Right renal cortex interstitium (tissue), 3 donors: ENCODE measurements around the gene TNRC6C. TPM values are rescaled to one million over a fixed set of nuclear protein-coding genes. Genes with fewer than 3 reads are reported as not detected.
A peak's percentile ranks its signal among the peaks of the same experiment; 100 is the strongest.
"Not testable (repeated sequence)": the region's sequence is repeated elsewhere in the genome, so short reads cannot be mapped to it uniquely, and the experiment has no call there.

Experiments
- DNase-seq, 3 donors: peaks; one replicate each; pipeline ENCODE4 v3.0.0-alpha.2; 2013; ENCODE audit warnings: low read depth in 3 of 3, low spot score in 2 of 3
- polyA plus RNA-seq, 3 donors: library from polyadenylated mRNA; unstranded; fragments of 120-200 nt; gene quantifications; one replicate each; pipeline ENCODE4 v1.2.1, GENCODE V29; 2013; ENCODE audit not compliant: insufficient read length in 3 of 3

Gene TNRC6C
- polyA plus RNA-seq, 3 donors: 12.6 to 13.6 (median 12.8) TPM

GRCh38 chr17:77959926-77960521, 1.5 kb downstream of the TNRC6C start:
- peak in 2 of 3 donors; percentile 33 to 39 for DNase-seq

- no peak for DNase-seq
Measured at GRCh38 chr17:77961741-77962140, 3.2 kb downstream of the TNRC6C start.

DNA sequence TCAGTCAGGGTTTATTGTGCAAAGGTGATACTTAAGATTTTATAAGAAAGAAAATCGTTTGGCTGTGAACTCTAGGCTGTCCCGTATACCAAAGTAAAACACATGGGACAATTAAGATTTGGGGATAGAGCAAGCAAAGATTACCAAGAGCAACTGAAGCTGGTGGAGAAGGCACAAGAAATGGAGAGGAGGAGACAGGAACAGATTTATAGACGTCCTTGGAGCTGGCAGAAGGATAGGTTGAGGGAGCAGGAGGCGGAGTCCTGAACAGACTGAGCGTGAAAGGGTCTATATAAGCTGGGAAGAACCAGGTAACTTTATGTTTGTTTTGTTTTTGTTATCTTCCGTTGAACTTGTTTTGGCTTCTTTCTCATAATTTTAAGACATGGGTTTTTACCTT, 3.8 kb downstream of the TNRC6C start:
- no peak for DNase-seq

DNA sequence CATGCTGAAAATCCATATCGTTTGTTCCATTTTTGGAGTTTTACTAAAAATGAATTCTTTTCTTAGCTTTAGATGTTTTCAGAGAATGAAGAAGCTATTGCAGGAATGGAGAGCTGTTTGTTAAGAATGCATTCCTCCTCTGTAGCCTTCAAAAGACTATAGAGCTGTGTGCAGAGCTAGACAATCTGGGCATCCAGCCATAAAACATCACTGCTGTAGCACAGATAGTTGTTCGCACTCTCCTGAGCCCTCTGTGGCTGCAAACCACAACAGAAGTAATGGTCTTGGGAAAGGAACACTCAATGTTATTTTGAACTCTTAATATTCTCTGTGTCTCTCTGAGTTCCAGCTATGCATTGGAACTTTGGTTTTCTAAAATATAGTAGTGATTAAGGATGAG, 4.9 kb downstream of the TNRC6C start:
- DNase-seq: peak in 1 of 3 donors; percentile 35

GRCh38 chr17:77965352-77965751, 6.8 kb downstream of the TNRC6C start:
- DNase-seq: no peak

DNA sequence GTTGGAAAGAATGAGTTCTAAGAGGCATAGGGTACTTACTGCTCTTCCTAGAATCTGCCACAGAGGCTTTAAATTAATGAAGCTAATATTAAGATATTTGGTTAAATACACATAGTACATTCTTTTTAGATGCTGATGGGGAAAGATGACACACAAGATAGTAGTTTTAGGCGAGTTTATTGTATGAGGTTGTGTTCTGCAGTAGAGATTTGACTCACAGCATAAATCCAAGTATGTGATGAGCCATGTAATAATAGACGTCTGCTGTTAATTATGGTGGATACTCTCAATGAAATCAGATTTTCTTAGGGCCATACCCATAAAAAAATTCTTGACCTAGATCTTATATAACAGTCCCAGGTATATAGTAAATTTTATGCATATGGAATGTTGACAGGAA, 8.0 kb downstream of the TNRC6C start:
- no peak for DNase-seq

DNA sequence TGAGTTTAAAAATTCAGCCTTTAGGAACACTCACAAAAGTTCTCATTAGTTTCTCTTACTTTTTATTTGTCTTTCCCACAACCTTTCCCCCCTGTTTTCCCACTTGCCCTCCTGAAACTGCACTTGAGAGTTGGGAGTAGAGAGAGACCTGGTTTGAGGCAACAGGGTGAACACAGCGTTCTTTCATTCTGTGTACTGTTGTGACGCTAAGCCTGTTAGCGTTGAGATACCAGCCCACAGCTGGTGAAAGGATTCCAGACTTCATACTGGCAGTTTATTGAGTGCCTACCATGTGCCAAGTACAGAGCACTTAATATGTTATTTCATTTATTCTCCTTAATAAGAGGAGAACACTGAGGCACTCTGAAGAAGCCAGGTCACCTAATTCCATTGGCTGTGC, 10.3 kb downstream of the TNRC6C start:
- no peak for DNase-seq

DNA sequence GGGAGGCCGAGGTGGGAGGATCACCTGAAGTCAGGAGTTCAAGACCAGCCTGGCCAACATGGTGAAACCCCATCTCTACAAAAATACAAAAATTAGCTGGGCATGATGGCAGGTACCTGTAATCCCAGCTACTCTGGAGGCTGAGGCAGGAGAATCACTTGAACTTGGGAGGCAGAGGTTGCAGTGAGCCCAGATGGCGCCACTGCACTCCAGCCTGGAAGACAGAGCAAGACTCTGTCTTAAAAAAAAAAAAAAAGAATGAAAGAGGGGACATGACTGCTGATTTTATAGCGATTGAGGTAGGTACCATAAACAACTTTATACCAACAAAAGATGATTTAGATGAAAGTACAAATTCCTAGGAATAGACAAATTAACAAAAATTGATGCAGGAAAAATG, 13.8 kb downstream of the TNRC6C start:
- DNase-seq: not testable (repeated sequence)

- DNase-seq: no peak
Measured at GRCh38 chr17:77973953-77974352, 15.4 kb downstream of the TNRC6C start.

DNA sequence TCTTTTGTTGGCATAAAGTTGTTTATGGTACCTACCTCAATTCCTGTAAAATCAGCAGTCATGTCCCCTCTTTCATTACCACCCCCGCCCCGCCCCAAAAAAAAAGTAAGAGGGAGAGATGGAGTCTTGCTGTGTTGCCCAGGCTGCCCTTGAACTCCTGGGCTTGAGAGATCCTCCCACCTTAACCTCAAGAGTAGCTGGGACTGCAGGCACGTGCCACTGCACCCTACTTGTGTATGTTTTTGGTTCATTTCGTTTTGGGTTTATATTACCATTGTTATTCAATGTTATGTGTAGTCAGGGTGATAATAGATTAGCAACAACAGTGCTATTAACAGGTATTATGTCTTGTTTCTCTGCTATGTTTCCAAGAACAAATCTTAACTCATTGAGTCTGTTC, 15.9 kb downstream of the TNRC6C start:
- DNase-seq: no peak

- not testable (repeated sequence) for DNase-seq
Measured at GRCh38 chr17:77982430-77982829, 23.9 kb downstream of the TNRC6C start.

GRCh38 chr17:77990301-77990700, 31.8 kb downstream of the TNRC6C start:
- DNase-seq: no peak

DNA sequence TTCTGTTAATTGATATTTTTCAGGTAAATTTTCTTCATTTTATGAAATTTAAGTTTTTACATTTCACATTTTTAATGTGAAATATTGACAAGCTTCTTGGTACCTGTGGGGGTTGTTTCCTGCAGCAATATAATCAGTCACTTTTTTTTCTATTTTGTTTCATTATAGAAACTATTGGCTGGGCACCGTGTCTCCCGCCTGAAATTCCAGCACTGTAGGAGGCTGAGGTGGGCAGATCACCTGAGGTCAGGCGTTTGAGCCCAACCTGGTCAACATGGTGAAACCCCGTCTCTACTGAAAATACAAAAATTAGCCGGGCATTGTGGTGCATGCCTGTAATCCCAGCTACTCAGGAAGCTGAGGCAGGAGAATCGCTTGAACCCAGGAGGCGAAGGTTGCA, 35.2 kb downstream of the TNRC6C start:
- not testable (repeated sequence) for DNase-seq

DNA sequence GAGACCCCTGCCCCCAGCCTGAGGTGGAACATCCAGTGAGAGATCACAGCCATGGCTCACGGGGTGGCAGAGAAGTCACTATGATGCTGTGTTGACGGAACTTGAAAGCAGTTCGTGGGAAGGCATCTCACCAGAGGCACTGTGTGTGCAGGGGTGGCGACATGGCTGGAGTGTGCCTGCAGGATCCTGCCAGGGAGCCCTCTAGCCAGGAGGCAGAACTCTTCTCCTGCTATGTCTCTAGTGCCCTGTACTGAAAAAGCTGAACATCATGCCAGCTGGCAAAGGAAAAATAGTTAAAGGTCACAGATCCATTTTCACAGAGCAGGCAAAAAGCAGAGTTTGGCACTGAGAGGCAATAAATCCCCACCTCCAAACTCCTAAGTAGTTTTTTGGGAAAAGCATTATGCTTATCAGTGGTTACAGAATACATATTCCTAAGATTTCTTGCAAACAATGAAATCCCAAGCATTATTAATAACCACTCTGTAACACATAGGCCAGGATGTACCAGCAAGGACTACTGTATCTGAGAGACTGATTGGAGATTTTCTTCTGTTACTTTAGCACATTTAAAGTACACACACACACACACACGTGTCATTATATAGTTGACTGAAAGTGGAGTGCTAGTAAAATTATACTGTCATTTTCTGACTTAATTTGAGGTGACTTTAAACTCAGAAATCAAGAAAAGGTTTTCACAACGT, 36.8 kb downstream of the TNRC6C start:
- DNase-seq: no peak

GRCh38 chr17:77996256-77996655, 37.8 kb downstream of the TNRC6C start:
- no peak for DNase-seq

GRCh38 chr17:77999413-78000173, 41.1 kb downstream of the TNRC6C start:
- DNase-seq: no peak

GRCh38 chr17:78000341-78000740, 41.8 kb downstream of the TNRC6C start:
- no peak for DNase-seq

DNA sequence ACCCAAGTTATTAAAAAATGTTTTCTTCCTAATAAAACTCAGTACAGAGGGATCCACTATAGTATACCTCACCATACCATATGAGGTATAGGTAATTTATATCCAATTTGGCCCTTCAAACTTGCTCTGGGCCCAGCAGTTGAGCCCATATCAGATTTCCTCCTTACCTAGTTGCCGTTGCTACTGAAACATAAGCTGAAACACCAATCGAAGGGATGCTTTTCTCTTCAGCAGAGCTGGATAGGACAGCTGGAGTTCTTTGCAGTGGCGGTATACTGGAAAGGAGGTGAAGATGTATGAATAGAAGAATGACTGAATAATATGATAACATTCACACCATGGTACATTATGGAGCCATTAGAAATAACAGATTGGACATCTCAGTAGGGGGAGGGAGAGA, 42.7 kb downstream of the TNRC6C start:
- no peak for DNase-seq

DNA sequence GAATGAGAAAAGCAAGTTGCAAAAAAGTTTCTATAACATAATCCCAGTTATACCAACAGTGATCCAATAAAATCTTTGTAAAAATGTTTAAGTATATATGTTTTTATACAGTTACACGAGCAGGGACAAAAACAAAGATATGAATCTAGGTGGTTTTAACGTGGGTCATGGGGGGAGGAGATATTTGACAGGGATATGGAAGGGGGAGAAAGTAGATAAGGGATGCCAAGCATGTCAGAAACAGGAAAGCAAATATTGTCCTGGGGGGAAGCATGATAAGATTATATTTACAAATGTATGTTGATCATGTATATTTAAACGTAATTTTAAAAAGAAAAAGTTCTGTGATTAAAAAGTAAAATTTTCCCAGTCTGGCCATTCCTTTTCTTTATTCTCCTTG, 43.1 kb downstream of the TNRC6C start:
- DNase-seq: no peak

GRCh38 chr17:78002166-78002565, 43.7 kb downstream of the TNRC6C start:
- no peak for DNase-seq

DNA sequence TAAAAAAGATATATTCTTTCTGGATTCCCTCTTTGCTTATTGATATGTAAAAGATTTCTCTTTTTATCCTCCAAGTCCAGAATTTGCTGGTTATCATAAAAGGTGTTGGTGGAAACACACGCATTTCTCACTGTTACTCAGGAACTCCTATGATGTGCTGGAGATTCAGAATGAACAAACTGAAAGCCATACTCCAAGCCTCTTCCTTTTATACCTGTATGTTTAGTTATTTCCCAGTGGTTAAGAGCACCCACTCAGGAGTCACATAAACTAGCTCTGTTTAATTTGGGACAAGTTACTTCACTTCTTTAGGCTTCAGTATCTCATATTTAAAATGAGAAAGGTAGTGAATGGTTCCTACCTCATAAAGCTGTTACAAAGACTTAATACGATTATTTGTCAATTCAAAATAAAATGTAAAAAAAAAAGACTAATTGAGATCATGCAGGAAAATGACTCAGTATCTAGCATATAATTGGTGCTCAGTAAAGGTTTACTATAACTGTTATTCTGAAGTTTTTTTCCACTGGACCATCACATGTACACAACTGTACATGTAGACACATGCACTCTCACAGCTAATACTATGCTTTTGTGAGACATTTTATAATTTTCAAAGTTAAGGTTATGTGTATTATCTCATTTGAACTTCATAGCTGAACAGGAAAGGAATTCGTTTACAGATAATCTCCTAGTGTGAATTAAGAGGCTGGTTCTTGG, 47.1 kb downstream of the TNRC6C start:
- DNase-seq: no peak
